Neural cell (in vitro differentiated cells): ENCODE data around the gene HIP1.
A peak's percentile ranks its signal among the peaks of the same experiment; 100 is the strongest.

Source experiments
- EP300 ChIP-seq: fragments of 450-650 bp; conservative IDR thresholded peaks from 2 replicates; pipeline ENCODE4 v1.6.1; 2014; ENCODE audit warnings: antibody characterized with exemption, mild to moderate bottlenecking, moderate library complexity; ENCODE audit not compliant: poor library complexity, severe bottlenecking
- EZH2 ChIP-seq: fragments of 200-600, 300-800 bp; shearing (Covaris generic), sonication (generic); IDR thresholded peaks from 2 replicates; pipeline ENCODE4 v1.6.1; 2014; ENCODE audit warnings: antibody characterized with exemption, low read length, borderline replicate concordance, mild to moderate bottlenecking; ENCODE audit not compliant: insufficient read depth, poor library complexity, severe bottlenecking
- POLR2AphosphoS5 ChIP-seq: IDR thresholded peaks from 2 replicates; pipeline ENCODE4 v1.6.1; 2012
- SMC3 ChIP-seq: fragments of 450-650 bp; conservative IDR thresholded peaks from 2 replicates; pipeline ENCODE4 v1.6.1; 2014; ENCODE audit warnings: antibody characterized with exemption, mild to moderate bottlenecking, moderate library complexity; ENCODE audit not compliant: poor library complexity
- TF ChIP-seq, protein P1 (sequence below): fragments of 450-650 bp; IDR thresholded peaks from 2 replicates; pipeline ENCODE4 v1.5.1; 2014; ENCODE audit warnings: antibody characterized with exemption, mild to moderate bottlenecking, moderate library complexity; ENCODE audit not compliant: poor library complexity, severe bottlenecking
- TF ChIP-seq, protein P2 (sequence below): IDR thresholded peaks from 2 replicates; pipeline ENCODE4 v1.6.1; 2012; ENCODE audit warnings: borderline replicate concordance

DNA sequence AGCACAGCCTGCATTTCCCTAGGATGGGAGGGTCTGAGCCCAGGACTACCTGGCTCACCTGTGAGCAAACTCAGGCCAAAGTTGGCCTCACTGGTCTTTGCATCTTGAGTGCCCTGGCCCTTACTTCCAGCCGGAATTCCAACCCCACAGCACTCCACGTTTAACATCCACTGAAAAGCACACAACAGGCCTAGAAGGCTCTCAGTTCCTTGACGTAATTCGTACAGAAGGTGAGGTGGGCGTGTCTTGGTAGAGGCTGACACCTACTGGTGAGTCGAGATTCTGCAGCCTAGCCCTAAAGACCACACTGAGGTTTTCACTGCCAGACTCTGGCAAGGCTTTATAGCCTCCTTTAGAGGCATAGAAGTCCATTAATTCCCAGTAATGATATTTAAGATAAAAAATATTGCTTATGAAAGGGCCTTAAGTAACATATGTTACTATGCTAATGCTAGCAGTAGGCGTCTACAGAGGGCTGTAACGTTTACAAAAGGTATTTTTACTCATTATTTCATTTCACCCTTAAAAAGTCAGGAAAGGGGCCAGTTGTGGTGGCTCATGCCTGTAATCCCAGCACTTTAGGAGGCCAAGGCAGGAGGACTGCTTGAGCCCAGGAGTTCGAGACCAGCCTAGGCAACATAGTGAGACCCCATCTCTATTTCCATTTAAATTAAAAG, 95.8 kb downstream of the HIP1 start:
- TF ChIP-seq EZH2 (no peak), POLR2AphosphoS5 (no peak), SMC3 (no peak), EP300 (no peak)
- TF ChIP-seq, protein P1, sequence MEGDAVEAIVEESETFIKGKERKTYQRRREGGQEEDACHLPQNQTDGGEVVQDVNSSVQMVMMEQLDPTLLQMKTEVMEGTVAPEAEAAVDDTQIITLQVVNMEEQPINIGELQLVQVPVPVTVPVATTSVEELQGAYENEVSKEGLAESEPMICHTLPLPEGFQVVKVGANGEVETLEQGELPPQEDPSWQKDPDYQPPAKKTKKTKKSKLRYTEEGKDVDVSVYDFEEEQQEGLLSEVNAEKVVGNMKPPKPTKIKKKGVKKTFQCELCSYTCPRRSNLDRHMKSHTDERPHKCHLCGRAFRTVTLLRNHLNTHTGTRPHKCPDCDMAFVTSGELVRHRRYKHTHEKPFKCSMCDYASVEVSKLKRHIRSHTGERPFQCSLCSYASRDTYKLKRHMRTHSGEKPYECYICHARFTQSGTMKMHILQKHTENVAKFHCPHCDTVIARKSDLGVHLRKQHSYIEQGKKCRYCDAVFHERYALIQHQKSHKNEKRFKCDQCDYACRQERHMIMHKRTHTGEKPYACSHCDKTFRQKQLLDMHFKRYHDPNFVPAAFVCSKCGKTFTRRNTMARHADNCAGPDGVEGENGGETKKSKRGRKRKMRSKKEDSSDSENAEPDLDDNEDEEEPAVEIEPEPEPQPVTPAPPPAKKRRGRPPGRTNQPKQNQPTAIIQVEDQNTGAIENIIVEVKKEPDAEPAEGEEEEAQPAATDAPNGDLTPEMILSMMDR: peak; percentile 53
- TF ChIP-seq, protein P2, sequence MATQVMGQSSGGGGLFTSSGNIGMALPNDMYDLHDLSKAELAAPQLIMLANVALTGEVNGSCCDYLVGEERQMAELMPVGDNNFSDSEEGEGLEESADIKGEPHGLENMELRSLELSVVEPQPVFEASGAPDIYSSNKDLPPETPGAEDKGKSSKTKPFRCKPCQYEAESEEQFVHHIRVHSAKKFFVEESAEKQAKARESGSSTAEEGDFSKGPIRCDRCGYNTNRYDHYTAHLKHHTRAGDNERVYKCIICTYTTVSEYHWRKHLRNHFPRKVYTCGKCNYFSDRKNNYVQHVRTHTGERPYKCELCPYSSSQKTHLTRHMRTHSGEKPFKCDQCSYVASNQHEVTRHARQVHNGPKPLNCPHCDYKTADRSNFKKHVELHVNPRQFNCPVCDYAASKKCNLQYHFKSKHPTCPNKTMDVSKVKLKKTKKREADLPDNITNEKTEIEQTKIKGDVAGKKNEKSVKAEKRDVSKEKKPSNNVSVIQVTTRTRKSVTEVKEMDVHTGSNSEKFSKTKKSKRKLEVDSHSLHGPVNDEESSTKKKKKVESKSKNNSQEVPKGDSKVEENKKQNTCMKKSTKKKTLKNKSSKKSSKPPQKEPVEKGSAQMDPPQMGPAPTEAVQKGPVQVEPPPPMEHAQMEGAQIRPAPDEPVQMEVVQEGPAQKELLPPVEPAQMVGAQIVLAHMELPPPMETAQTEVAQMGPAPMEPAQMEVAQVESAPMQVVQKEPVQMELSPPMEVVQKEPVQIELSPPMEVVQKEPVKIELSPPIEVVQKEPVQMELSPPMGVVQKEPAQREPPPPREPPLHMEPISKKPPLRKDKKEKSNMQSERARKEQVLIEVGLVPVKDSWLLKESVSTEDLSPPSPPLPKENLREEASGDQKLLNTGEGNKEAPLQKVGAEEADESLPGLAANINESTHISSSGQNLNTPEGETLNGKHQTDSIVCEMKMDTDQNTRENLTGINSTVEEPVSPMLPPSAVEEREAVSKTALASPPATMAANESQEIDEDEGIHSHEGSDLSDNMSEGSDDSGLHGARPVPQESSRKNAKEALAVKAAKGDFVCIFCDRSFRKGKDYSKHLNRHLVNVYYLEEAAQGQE: no peak
